ENCODE measurements around the gene MEF2C.

DNA sequence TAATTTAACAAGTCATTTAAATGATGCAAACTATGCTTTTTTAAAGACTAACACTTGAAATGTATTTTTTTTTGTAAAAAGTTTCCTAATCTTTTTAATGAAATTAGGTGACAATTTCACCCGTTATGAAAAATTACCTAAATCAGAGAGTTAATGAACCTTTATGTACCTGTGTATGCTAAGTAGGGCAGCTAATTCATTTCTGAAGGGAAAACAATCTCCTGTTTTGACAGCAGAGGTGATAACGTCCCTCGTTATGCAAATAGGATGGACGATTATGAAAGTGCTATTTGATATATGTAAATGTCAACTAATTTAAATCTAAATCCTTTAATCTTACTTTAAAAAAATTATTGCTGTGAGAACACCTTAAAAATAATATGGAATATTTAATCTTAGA, 58.8 kb downstream of the MEF2C start:
- TF ChIP-seq, protein P1, sequence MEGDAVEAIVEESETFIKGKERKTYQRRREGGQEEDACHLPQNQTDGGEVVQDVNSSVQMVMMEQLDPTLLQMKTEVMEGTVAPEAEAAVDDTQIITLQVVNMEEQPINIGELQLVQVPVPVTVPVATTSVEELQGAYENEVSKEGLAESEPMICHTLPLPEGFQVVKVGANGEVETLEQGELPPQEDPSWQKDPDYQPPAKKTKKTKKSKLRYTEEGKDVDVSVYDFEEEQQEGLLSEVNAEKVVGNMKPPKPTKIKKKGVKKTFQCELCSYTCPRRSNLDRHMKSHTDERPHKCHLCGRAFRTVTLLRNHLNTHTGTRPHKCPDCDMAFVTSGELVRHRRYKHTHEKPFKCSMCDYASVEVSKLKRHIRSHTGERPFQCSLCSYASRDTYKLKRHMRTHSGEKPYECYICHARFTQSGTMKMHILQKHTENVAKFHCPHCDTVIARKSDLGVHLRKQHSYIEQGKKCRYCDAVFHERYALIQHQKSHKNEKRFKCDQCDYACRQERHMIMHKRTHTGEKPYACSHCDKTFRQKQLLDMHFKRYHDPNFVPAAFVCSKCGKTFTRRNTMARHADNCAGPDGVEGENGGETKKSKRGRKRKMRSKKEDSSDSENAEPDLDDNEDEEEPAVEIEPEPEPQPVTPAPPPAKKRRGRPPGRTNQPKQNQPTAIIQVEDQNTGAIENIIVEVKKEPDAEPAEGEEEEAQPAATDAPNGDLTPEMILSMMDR (IDR thresholded peaks at IDR 0.05): no peak
- TF ChIP-seq POLR2A (IDR thresholded peaks at IDR 0.05): no peak
- no peak for TF ChIP-seq EP300 (IDR thresholded peaks at IDR 0.05)

All from stomach (tissue), 4 donors.